Activated B cell treated with CpG ODN at 0.5 μM for 24 hours (primary cell): ENCODE results near the gene SH3RF1. TPM values are rescaled to one million over a fixed set of nuclear protein-coding genes. Genes with fewer than 3 reads are reported as not detected.
"Not testable (repeated sequence)": the region's sequence is repeated elsewhere in the genome, so short reads cannot be mapped to it uniquely, and the experiment has no call there.

ENCODE experiments used
- ATAC-seq: fragments of 200-7000 bp; cut with Tn5 transposase; one replicate; pipeline ENCODE4 v1.10.0; 2021; ENCODE audit warnings: low read depth, mild to moderate bottlenecking, moderate library complexity
- CTCF ChIA-PET: fragments of 350-600 bp; sonication (Branson Sonifier 250); formaldehyde crosslinking; loops from one replicate; lab custom pipeline; 2021; ENCODE audit warnings: antibody characterized with exemption; lab: Charles Lee
- POLR2A ChIA-PET: fragments of 350-600 bp; sonication (Branson Sonifier 250); formaldehyde crosslinking; loops from one replicate; lab custom pipeline; 2021; ENCODE audit warnings: antibody characterized with exemption; lab: Charles Lee
- DNase-seq: peaks from one replicate; pipeline ENCODE4 v3.0.0; 2022
- H3K27ac Mint-ChIP-seq: one replicate; pipeline ENCODE4 v1.8.0; 2020; ENCODE audit warnings: mixed read lengths
- H3K27me3 Mint-ChIP-seq: one replicate; pipeline ENCODE4 v1.8.0; 2021; ENCODE audit warnings: mixed read lengths
- H3K36me3 Mint-ChIP-seq: one replicate; pipeline ENCODE4 v1.8.0; 2021; ENCODE audit warnings: low read depth, mixed read lengths
- H3K4me1 Mint-ChIP-seq: one replicate; pipeline ENCODE4 v1.8.0; 2021; ENCODE audit warnings: mixed read lengths
- H3K4me3 Mint-ChIP-seq: one replicate; pipeline ENCODE4 v1.8.0; 2020; ENCODE audit warnings: mild to moderate bottlenecking, mixed read lengths
- H3K9me3 Mint-ChIP-seq: one replicate; pipeline ENCODE4 v1.8.0; 2020; ENCODE audit warnings: mixed read lengths
- CTCF ChIP-seq: fragments of 200-600 bp; IDR thresholded peaks from one replicate; pipeline ENCODE4 v1.8.0; 2022; ENCODE audit warnings: antibody characterized with exemption, mild to moderate bottlenecking
- intact Hi-C: fragments of 100-400 bp; cut with micrococcal nuclease; formaldehyde crosslinking; loops from one replicate; pipeline ENCODE4 v1.15.1; 2024
- total RNA-seq: library from RNA; stranded (reverse); gene quantifications from 2 replicates; pipeline ENCODE4 v1.2.3, GENCODE V29; 2022

Gene SH3RF1
- total RNA-seq, 1 donor from 2014 or later = 7.1 TPM

- Mint-ChIP-seq H3K4me1 (peaks cover 7% of the 10 kb centered on the region), H3K36me3 (no peaks in the 10 kb centered on the region), H3K27ac (no peak overlapping the region), H3K9me3 (peaks cover 2% of the 10 kb centered on the region), H3K4me3 (no peak overlapping the region), H3K27me3 (no peaks in the 10 kb centered on the region)
- ChIA-PET POLR2A (no interaction called here), CTCF (no interaction called here)
- no peak for TF ChIP-seq CTCF
- DNase-seq = no peak
- intact Hi-C loops = no loop called here
- no peak for ATAC-seq
Measured at GRCh38 chr4:169305173-169305572, 34.4 kb upstream of the SH3RF1 start.

- Mint-ChIP-seq H3K27ac (no peak overlapping the region), H3K27me3 (no peaks in the 10 kb centered on the region), H3K36me3 (no peaks in the 10 kb centered on the region), H3K9me3 (no peaks in the 10 kb centered on the region), H3K4me1 (peaks cover 33% of the 10 kb centered on the region), H3K4me3 (no peak overlapping the region)
- POLR2A ChIA-PET = no interaction called here
- no peak for TF ChIP-seq CTCF
- CTCF ChIA-PET = no interaction called here
- intact Hi-C loops = no loop called here
- no peak for ATAC-seq
- DNase-seq = no peak
Measured at GRCh38 chr4:169295822-169296221, 25.1 kb upstream of the SH3RF1 start.

- Mint-ChIP-seq H3K36me3 (no peaks in the 10 kb centered on the region), H3K27ac (peak overlapping the region; percentile 9), H3K4me1 (peaks cover 33% of the 10 kb centered on the region), H3K27me3 (no peaks in the 10 kb centered on the region), H3K9me3 (no peaks in the 10 kb centered on the region), H3K4me3 (peak overlapping the region; percentile 49)
- DNase-seq (no peak), ATAC-seq (peak; percentile 77)
- intact Hi-C loops = loop anchor here (1.0 kb wide), 1 partner anchor 21 kb away; no protein-coding TSS in a partner anchor
- ChIA-PET CTCF (no interaction called here), POLR2A (interaction anchor here (1.0 to 1.2 kb wide), 2 partner anchors 21 to 23 kb away, joined by 4 to 5 read pairs; no protein-coding TSS in a partner anchor)
- TF ChIP-seq CTCF = no peak
Measured at GRCh38 chr4:169293343-169294176, 22.8 kb upstream of the SH3RF1 start.

GRCh38 chr4:169287983-169288382, 17.2 kb upstream of the SH3RF1 start:
- ATAC-seq, CTCF ChIA-PET, H3K9me3 Mint-ChIP-seq, POLR2A ChIA-PET, DNase-seq, H3K4me3 Mint-ChIP-seq, H3K27me3 Mint-ChIP-seq, H3K36me3 Mint-ChIP-seq, intact Hi-C loops: not testable (repeated sequence)
- peaks cover 18% of the 10 kb centered on the region for H3K4me1 Mint-ChIP-seq
- H3K27ac Mint-ChIP-seq = peak overlapping the region; percentile 3

- POLR2A ChIA-PET = no interaction called here
- no peak overlapping the region for H3K27ac Mint-ChIP-seq
- H3K4me1 Mint-ChIP-seq = peaks cover 11% of the 10 kb centered on the region
- ATAC-seq (no peak), DNase-seq (no peak)
- no peak for TF ChIP-seq CTCF
- no peaks in the 10 kb centered on the region for H3K27me3 Mint-ChIP-seq
- CTCF ChIA-PET = no interaction called here
- H3K9me3 Mint-ChIP-seq = peaks cover 7% of the 10 kb centered on the region
- no peak overlapping the region for H3K4me3 Mint-ChIP-seq
- intact Hi-C loops = no loop called here
- no peaks in the 10 kb centered on the region for H3K36me3 Mint-ChIP-seq
Measured at GRCh38 chr4:169286562-169287301, 16.0 kb upstream of the SH3RF1 start.
